ENCODE results near the gene PFKM. TPM values are rescaled to one million over a fixed set of nuclear protein-coding genes. Genes with fewer than 3 reads are reported as not detected.

The PFKM gene
- total and polyA plus RNA-seq, 8 donors, result 7.0 to 27.5 (median 11.3) TPM

- H3K9me3 ChIP-seq, result no peaks in the 10 kb centered on the region
- 6 to 10% methylated on average over 2 of the region's 2 CpGs for WGBS, 2 donors
- ATAC-seq (peak in 3 of 4 donors; percentile 79 to 88 (median 86)), DNase-seq (peak in 3 of 6 donors; percentile 16 to 36 (median 30)), FAIRE-seq (peak; percentile 89)
- no peaks in the 10 kb centered on the region for H3K36me3 ChIP-seq
- TF ChIP-seq CTCF (IDR thresholded peaks at IDR 0.05), result peak; percentile 64 to 88 (median 83)
- no peaks in the 10 kb centered on the region for H3K27me3 ChIP-seq
- no peak overlapping the region for H3K27ac ChIP-seq
- H3K4me3 ChIP-seq, result no peak overlapping the region
- no peaks in the 10 kb centered on the region for H3K4me1 ChIP-seq
- intact Hi-C loops (cut with DNase I), result loop anchor here in 1 of 3 donors (10.0 kb wide), 1 partner anchor 211 kb away; no protein-coding TSS in a partner anchor
These were observed 46.2 kb downstream of the PFKM start for GRCh38 chr12:48165089-48165981.

- intact Hi-C loops (cut with DNase I), result loop anchor here in 1 of 3 donors (10.0 kb wide), 1 partner anchor 214 kb away; no protein-coding TSS in a partner anchor
- Histone ChIP-seq H3K27ac (no peak overlapping the region), H3K9me3 (no peaks in the 10 kb centered on the region), H3K36me3 (no peaks in the 10 kb centered on the region), H3K4me1 (no peaks in the 10 kb centered on the region), H3K4me3 (no peak overlapping the region), H3K27me3 (no peaks in the 10 kb centered on the region)
- no peak for FAIRE-seq
- 68 to 71% methylated on average over 19 of the region's 19 CpGs for WGBS, 2 donors
- TF ChIP-seq CTCF (IDR thresholded peaks at IDR 0.05), result no peak
- ATAC-seq, result no peak
- DNase-seq, result no peak
These were observed 49.8 kb downstream of the PFKM start for GRCh38 chr12:48169011-48169410.

DNA sequence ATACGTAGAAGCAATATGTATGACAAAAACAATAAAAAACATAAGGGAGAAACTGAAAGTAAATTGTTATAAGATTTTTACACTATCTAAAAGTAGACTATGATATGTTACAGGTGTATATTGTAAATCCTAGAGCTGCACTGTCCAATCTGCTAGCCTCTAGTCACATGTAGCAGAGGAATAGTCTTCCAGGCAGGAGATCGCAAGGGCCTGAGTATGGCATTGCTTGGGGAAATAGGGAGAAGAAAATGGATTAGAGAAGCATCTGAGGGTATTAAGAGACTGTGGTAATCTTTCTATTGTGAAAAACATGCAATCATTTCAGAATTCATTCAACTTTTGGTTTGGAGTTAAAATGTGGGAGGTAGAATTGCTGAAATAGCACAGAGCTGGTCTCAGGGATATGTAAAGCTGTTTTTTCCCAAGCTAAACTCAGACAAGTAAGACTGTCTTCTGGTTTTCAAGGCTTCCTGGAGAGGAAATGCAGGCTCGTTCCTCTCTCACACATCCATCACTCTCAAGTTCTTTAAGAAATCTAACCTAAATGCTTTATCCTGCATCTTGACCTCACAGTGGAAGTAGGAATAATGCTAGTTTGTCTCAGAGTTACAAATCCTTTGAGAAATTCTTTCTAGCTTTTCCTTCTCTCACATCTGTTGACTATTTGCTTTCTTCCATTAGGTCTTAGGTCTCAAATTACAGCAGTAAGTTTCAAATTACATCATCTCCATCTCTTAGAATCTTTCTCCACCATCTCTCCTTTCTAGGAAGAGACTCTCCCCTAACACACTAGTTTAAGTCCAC is 56.7 kb downstream of the PFKM start:
- no peak for DNase-seq
- TF ChIP-seq CTCF (IDR thresholded peaks at IDR 0.05), result no peak
- Histone ChIP-seq H3K4me1 (peaks cover 0 to 4% (median 0%) of the 10 kb centered on the region in 3 donors), H3K27ac (no peak overlapping the region), H3K36me3 (no peaks in the 10 kb centered on the region), H3K4me3 (no peak overlapping the region), H3K9me3 (no peaks in the 10 kb centered on the region), H3K27me3 (peaks cover 0 to 3% (median 0%) of the 10 kb centered on the region in 4 donors)
- no peak for FAIRE-seq
- ATAC-seq, result peak in 2 of 4 donors; percentile 47 to 59
- intact Hi-C loops (cut with DNase I), result no loop called here
- 62 to 65% methylated on average over 3 of the region's 3 CpGs for WGBS, 2 donors

- no peak for FAIRE-seq
- Histone ChIP-seq H3K27me3 (peaks cover 0 to 8% (median 0%) of the 10 kb centered on the region in 4 donors), H3K4me3 (no peak overlapping the region), H3K9me3 (no peaks in the 10 kb centered on the region), H3K36me3 (no peaks in the 10 kb centered on the region), H3K4me1 (peaks cover 0 to 4% (median 0%) of the 10 kb centered on the region in 3 donors), H3K27ac (no peak overlapping the region)
- intact Hi-C loops (cut with DNase I), result no loop called here
- no peak for DNase-seq
- no peak for ATAC-seq
- no peak for TF ChIP-seq CTCF (IDR thresholded peaks at IDR 0.05)
These were observed 57.2 kb downstream of the PFKM start for GRCh38 chr12:48176417-48176751.
